NCI-H524 treated with DMSO at 0.1 percent for 48 hours (cell line): Measurements from ENCODE around the gene NGRN.
"Not testable (repeated sequence)": the region's sequence is repeated elsewhere in the genome, so short reads cannot be mapped to it uniquely, and the experiment has no call there.

Source experiments
- DNase-seq: peaks from one replicate; lab custom pipeline; 2025; lab: John Stamatoyannopoulos, UW

NGRN gene

GRCh38 chr15:90281637-90282036 lies 16.2 kb downstream of the NGRN start:
- not testable (repeated sequence) for DNase-seq

GRCh38 chr15:90286678-90287077 lies 21.2 kb downstream of the NGRN start:
- DNase-seq = no peak

GRCh38 chr15:90287101-90287500 lies 21.6 kb downstream of the NGRN start:
- no peak for DNase-seq

GRCh38 chr15:90287946-90288345 lies 22.5 kb downstream of the NGRN start:
- DNase-seq = no peak

GRCh38 chr15:90291679-90292356 lies 26.3 kb downstream of the NGRN start:
- DNase-seq = peak; percentile 15

- DNase-seq = peak; percentile 19
Observed at GRCh38 chr15:90293040-90293810, 27.8 kb downstream of the NGRN start.

- DNase-seq = no peak
Observed at GRCh38 chr15:90294159-90294558, 28.7 kb downstream of the NGRN start.

GRCh38 chr15:90294601-90295269 lies 29.3 kb downstream of the NGRN start:
- DNase-seq = peak; percentile 19

- no peak for DNase-seq
Observed at GRCh38 chr15:90295270-90295648, 29.8 kb downstream of the NGRN start.

- DNase-seq = not testable (repeated sequence)
Observed at GRCh38 chr15:90296316-90296884, 30.9 kb downstream of the NGRN start.

- DNase-seq = no peak
Observed at GRCh38 chr15:90297021-90297420, 31.5 kb downstream of the NGRN start.

- DNase-seq = no peak
Observed at GRCh38 chr15:90300541-90300940, 35.1 kb downstream of the NGRN start.

- DNase-seq = peak; percentile 5
Observed at GRCh38 chr15:90300988-90301706, 35.7 kb downstream of the NGRN start.

- no peak for DNase-seq
Observed at GRCh38 chr15:90301707-90302300, 36.3 kb downstream of the NGRN start.

- DNase-seq = not testable (repeated sequence)
Observed at GRCh38 chr15:90305355-90305754, 39.9 kb downstream of the NGRN start.

- no peak for DNase-seq
Observed at GRCh38 chr15:90305932-90306331, 40.5 kb downstream of the NGRN start.

- DNase-seq = no peak
Observed at GRCh38 chr15:90306560-90306959, 41.1 kb downstream of the NGRN start.

GRCh38 chr15:90307661-90308060 lies 42.2 kb downstream of the NGRN start:
- DNase-seq = no peak

GRCh38 chr15:90309020-90309419 lies 43.5 kb downstream of the NGRN start:
- DNase-seq = no peak

- DNase-seq = no peak
Observed at GRCh38 chr15:90315278-90315982, 50.0 kb downstream of the NGRN start.

GRCh38 chr15:90316139-90316538 lies 50.7 kb downstream of the NGRN start:
- DNase-seq = no peak
